ENCODE results near the gene ABI1.

Gene ABI1

DNA sequence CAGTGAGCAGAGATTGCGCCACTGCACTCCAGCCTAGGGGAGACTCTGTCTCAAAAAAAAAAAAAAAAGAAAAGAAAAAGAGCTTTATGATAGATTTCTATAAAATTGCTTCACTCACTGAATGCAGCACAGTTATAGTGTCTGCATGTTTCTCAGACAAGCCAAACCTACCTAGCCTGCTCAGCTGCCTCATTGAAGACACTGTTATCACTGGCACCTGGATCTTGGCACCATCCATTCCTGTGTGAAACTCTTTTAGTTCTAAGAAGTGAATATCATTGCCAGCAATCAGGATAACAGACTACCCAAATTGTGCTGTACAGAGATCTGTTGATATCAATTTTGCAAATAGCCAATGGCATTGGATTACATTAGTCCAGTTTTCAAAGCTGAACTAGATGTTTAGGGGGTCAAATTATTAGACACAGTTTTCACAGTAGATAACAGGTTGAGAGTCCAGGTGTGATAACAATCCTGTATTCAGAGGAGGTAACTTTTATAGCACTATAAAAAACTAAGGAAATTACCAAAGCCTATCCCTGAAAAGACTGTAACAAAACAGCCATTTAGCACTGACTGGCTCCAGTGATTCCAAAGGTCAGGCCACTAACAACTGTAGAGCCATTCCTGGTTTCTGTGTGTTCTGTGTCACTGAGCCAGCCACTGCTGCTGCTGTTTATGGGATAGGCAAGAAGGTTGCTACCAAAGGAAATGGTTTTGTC, 146.2 kb downstream of the ABI1 start:
- no peak for DNase-seq (ENCODE audit: low spot score)

DNA sequence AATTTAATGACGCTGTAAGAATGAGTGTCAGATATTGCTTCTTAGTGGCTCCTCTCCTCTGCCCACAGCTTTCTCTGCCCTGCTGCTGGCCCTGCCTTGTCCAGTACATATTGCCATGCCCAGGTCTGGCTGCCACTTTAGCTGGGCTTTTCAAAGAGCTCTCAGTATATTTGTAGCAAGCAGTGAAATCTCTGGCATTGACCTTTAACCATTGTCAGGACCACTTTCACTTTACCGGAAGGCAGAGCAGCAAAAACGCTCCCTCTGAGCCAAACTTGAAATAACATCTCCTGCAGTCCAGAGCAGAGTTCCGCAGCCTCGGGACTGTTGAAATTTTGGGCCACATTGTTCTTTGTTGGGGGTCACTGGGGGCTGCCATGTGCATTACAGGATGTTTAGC, 149.4 kb downstream of the ABI1 start:
- no peak for DNase-seq (ENCODE audit: low spot score)

- no peak for DNase-seq (ENCODE audit: low spot score)
Observed at GRCh38 chr10:26706936-26707335, 153.8 kb downstream of the ABI1 start.

DNA sequence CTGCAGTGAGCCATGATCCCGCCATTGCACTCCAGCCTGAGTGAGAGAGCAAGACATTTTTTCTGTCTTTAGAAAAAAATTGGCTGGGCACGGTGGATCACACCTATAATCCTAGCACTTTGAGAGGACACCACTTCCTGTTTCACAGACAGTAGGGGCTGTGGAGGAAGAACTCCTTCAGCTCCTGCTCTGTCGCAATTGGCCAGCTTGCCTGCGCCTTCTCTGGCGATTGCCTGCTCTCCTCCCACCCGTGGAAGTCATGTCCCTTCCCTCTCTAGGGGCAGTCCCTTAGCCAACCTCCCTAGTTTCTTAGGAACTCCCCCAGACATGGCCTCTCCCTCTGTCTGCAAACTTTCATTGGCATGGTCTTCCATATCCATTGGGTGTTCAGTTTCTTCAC, 154.6 kb downstream of the ABI1 start:
- DNase-seq (ENCODE audit: low spot score), result no peak

GRCh38 chr10:26703974-26704373, 156.8 kb downstream of the ABI1 start:
- DNase-seq (ENCODE audit: low spot score), result no peak

GRCh38 chr10:26703096-26703495, 157.7 kb downstream of the ABI1 start:
- no peak for DNase-seq (ENCODE audit: low spot score)

DNA sequence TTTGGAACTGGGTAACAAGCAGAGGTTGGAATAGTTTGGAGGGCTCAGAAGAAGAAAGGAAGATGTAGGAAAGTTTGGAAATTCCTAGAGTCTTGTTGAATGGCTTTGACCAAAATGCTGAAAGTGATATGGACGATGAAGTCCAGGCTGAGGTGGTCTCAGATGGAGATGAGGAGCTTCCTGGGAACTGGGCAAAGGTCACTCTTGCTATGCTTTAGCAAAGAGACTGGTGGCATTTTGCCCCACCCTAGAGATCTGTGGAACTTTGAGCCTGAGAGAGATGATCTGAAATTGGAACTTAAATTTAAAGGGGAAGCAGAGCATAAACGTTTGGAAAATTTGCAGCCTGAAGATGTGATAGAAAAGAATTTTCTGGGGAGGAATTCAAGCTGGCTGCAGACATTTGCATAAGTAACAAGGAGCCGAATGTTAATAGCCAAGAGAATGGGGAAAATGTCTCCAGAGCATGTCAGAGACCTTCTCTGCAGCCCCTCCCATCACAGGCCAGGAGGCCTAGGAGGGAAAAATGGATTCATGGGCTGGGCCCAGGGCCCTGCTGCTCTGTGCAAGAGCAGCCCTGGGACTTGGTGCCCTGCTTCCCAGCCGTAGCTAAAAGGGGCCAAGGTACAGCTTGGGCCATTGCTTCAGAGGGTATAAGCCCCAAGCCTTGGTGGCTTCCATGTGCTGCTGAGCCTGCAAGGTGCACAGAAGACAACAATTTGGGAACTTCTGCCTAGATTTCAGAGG, 159.7 kb downstream of the ABI1 start:
- DNase-seq (ENCODE audit: low spot score), result no peak

DNA sequence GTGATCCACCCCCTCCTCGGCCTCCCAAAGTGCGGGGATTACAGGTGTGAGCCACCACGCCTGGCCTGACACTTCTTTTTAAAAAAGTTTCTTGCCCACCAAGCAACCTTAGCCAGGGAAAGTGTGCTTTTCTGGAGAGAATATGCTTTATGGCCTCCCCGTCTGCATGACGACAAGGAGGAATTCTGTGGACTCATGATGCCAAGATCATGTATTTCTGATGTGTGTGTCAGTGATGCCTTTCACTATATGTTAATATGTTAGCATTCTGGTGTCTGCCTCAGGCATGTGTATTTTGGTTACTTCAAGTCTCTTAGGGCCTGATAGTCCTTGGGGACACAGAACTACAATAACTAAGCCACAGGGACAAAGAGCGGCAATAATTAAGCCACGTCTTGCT, 161.1 kb downstream of the ABI1 start:
- DNase-seq (ENCODE audit: low spot score), result no peak

DNA sequence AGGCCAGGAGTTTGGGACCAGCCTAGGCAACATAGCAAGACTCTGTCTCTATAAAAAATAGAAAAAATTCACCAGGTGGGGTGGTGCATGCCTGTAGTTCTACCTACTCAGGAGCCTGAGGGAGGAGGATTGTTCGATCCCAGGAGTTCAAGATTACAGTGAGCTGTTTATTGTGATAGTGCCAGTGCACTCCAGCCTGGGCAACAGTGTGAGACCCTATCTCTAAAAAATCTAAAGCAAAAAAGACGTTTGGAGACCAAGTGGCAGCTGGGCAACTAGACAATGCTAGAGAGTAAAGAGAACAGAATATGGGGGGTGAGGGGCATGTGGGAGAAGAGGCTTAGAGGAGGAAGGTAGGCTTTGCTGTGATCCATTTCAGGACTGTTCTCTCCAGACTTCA, 161.8 kb downstream of the ABI1 start:
- DNase-seq (ENCODE audit: low spot score), result peak; percentile 15

DNA sequence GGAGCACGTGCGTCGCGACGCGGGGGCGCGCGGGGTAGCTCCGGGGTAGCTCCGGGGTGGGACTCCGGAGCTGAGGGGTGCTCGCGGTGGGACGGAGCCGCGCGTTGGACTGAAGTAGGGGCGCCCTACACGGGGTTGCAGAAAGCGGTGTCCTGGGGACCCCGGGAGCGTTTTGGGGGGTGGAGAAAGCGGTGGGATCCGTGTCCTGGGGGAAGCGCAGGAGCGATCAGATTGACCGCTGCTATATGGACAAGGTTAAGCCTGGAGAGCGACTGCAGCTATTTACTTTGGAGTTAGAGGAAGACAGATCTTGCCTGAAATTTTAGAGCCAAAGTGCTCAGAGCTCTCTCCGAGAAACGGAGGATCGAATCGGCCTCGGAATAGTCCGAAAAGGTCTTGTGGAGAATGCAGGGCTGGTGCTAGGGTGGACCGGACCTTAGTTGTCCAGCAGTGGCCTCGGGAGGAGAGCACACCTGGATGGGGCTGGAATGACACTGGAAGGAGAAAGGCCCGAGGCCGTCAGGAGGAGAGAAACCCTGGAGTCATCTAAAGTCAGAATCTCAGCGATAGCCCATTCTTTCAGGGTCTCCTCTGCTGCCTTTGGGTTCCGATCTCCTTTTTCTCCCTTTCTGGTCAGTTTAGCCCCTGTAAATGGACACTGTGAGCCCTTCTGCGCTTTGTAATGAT, 162.7 kb downstream of the ABI1 start:
- peak; percentile 12 for DNase-seq (ENCODE audit: low spot score)

- peak; percentile 80 for DNase-seq (ENCODE audit: low spot score)
Observed at GRCh38 chr10:26697163-26697921, 163.4 kb downstream of the ABI1 start, which contains the start of gene PDSS1. PDSS1 (plus strand) TSS chr10:26697701; CDS start chr10:26697712, 11 bp downstream.

GRCh38 chr10:26696786-26697162, 164.0 kb downstream of the ABI1 start:
- DNase-seq (ENCODE audit: low spot score), result no peak

All from RKO (cell line).